Mesendoderm (in vitro differentiated cells): ENCODE results near the gene MORC1.
"Not testable (repeated sequence)": the region's sequence is repeated elsewhere in the genome, so short reads cannot be mapped to it uniquely, and the experiment has no call there.

Source experiments
- DNase-seq: peaks from one replicate; pipeline ENCODE4 v3.0.0; 2013
- H2AK5ac ChIP-seq: 2 replicates; pipeline ENCODE4 v1.6.1; 2013; ENCODE audit warnings: low read length, inconsistent platforms
- H2BK120ac ChIP-seq: 2 replicates; pipeline ENCODE4 v1.6.1; 2013; ENCODE audit warnings: low read depth, mild to moderate bottlenecking, low read length, moderate library complexity, mixed read lengths
- H2BK15ac ChIP-seq: replicated peaks from 2 replicates; pipeline ENCODE4 v1.6.1; 2013; ENCODE audit warnings: low read depth, mild to moderate bottlenecking, moderate library complexity
- H2BK5ac ChIP-seq: 2 replicates; pipeline ENCODE4 v1.6.1; 2013; ENCODE audit warnings: low read length, inconsistent platforms
- H3K18ac ChIP-seq: 2 replicates; pipeline ENCODE4 v1.6.1; 2013; ENCODE audit warnings: mild to moderate bottlenecking, low read length, mixed read lengths
- H3K23ac ChIP-seq: one replicate; pipeline ENCODE4 v1.6.1; 2013; ENCODE audit warnings: low read length
- H3K27ac ChIP-seq: 2 replicates; pipeline ENCODE4 v1.5.1; 2013; ENCODE audit warnings: low read depth, mild to moderate bottlenecking, inconsistent platforms, low read length, moderate library complexity
- H3K27me3 ChIP-seq: 2 replicates; pipeline ENCODE4 v1.6.1; 2013; ENCODE audit warnings: low read length, control low read depth, mild to moderate bottlenecking, inconsistent platforms; ENCODE audit not compliant: insufficient read depth, poor library complexity
- H3K36me3 ChIP-seq: 2 replicates; pipeline ENCODE4 v1.6.1; 2013; ENCODE audit warnings: low read length, inconsistent platforms; ENCODE audit not compliant: control insufficient read depth, insufficient read depth
- H3K4ac ChIP-seq: one replicate; pipeline ENCODE4 v1.6.1; 2013; ENCODE audit warnings: low read depth, mild to moderate bottlenecking, low read length, moderate library complexity
- H3K4me1 ChIP-seq: 2 replicates; pipeline ENCODE4 v1.6.1; 2013; ENCODE audit warnings: low read depth, low read length, inconsistent platforms; ENCODE audit not compliant: control insufficient read depth
- H3K4me2 ChIP-seq: 2 replicates; pipeline ENCODE4 v1.6.1; 2013; ENCODE audit warnings: low read length
- H3K4me3 ChIP-seq: 2 replicates; pipeline ENCODE4 v1.5.1; 2013; ENCODE audit warnings: mild to moderate bottlenecking, low read length
- H3K56ac ChIP-seq: one replicate; pipeline ENCODE4 v1.6.1; 2013; ENCODE audit warnings: low read length
- H3K79me1 ChIP-seq: 2 replicates; pipeline ENCODE4 v1.6.1; 2013; ENCODE audit warnings: low read length, inconsistent platforms
- H3K79me2 ChIP-seq: 2 replicates; pipeline ENCODE4 v1.6.1; 2013; ENCODE audit warnings: mild to moderate bottlenecking, low read length; ENCODE audit not compliant: control insufficient read depth, insufficient read depth
- H3K9ac ChIP-seq: 2 replicates; pipeline ENCODE4 v1.6.1; 2013; ENCODE audit warnings: low read length, inconsistent platforms
- H4K5ac ChIP-seq: one replicate; pipeline ENCODE4 v1.6.1; 2013; ENCODE audit warnings: low read length
- H4K8ac ChIP-seq: one replicate; pipeline ENCODE4 v1.6.1; 2013; ENCODE audit warnings: low read depth, mild to moderate bottlenecking, control low read depth, low read length, moderate library complexity
- WGBS: extraction: QIAGEN DNeasy Blood & Tissue Kit; methylation state at CpG from one replicate; pipeline ENCODE4 v1.1.7; 2013; ENCODE audit warnings: low lambda C conversion rate, missing lambda C conversion rate; ENCODE audit not compliant: insufficient coverage; ENCODE audit errors: extremely low coverage; 5-methylcytosine and 5-hydroxymethylcytosine counted together

MORC1 gene

DNA sequence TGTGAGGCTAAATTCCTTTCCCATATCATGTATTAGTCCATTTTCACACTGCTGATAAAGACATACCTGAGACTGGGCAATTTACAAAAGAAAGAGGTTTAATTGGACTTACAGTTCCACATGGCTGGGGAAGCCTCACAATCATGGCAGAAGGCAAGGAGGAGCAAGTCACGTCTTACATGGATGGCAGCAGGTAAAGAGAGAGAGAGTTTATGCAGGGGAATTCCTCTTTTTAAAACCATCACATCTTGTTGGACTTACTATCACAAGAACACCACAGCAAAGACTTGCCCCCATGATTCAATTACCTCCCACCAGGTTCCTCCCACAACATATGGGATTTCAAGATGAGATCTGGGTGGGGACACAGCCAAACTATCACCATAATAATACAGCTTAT is 37.8 kb downstream of the MORC1 start:
- H3K36me3 ChIP-seq, H2BK5ac ChIP-seq, H4K8ac ChIP-seq, H3K27ac ChIP-seq, H3K27me3 ChIP-seq, H2BK15ac ChIP-seq, H3K4me2 ChIP-seq, DNase-seq, H3K18ac ChIP-seq, H3K4me3 ChIP-seq, H2BK120ac ChIP-seq, H2AK5ac ChIP-seq, H3K4ac ChIP-seq, H3K9ac ChIP-seq, H3K79me1 ChIP-seq, H3K23ac ChIP-seq, H3K56ac ChIP-seq, H4K5ac ChIP-seq, H3K79me2 ChIP-seq, H3K4me1 ChIP-seq: not testable (repeated sequence)
- WGBS, result no CpG with 5 or more reads among the region's 1 CpG

DNA sequence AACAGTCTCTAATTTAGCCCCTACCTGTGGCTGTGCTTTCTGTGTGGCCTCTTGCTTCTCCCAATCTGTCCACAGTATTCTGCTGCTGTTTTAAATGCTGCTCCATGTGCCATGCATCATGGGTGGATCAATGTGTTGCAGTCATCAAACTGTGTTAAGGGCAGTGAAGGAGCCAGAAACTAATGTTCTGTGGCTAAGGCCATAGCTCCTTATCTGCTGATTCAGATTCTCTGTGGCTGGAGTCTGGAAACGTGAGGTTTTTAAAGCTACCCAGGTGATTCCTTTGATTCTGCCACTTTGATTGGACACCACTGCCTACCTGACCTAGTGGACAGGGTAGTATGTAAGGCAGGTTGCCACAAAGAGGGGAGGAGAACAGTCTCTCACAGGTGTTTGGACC is 44.8 kb downstream of the MORC1 start:
- H2BK120ac ChIP-seq, result no peak overlapping the region
- no peak overlapping the region for H4K8ac ChIP-seq
- H3K4ac ChIP-seq, result no peak overlapping the region
- H3K27me3 ChIP-seq, result no peaks in the 10 kb centered on the region
- H3K79me2 ChIP-seq, result no peaks in the 10 kb centered on the region
- no peak overlapping the region for H4K5ac ChIP-seq
- H3K79me1 ChIP-seq, result no peaks in the 10 kb centered on the region
- H2BK15ac ChIP-seq, result no peak overlapping the region
- H3K27ac ChIP-seq, result no peak overlapping the region
- H3K4me2 ChIP-seq, result no peak overlapping the region
- no peak overlapping the region for H3K18ac ChIP-seq
- no peak for DNase-seq
- no peak overlapping the region for H3K56ac ChIP-seq
- H3K4me3 ChIP-seq, result no peak overlapping the region
- H3K9ac ChIP-seq, result no peak overlapping the region
- no peak overlapping the region for H2AK5ac ChIP-seq
- no CpG with 5 or more reads among the region's 1 CpG for WGBS
- no peak overlapping the region for H2BK5ac ChIP-seq
- H3K36me3 ChIP-seq, result no peaks in the 10 kb centered on the region
- H3K23ac ChIP-seq, result no peak overlapping the region
- no peaks in the 10 kb centered on the region for H3K4me1 ChIP-seq

DNA sequence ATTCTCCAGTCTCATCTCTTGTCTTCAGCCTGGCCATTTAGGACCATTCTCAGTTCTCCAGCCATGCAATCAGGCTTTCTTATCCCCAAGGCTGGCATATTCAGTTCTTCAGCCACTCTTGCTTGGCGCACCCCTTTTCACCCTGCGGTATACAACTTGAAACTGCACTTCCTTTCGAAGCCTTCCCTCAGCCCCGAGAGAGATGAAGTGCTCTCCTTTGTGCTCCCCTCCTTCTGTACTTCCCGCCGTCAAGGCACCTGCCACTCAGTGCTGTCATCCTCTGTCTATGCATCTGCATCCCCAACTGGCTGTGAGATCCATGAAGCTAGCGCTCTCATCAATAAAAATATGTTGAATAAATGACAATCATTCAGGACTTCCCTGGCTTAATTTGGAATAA is 45.7 kb downstream of the MORC1 start:
- no peak overlapping the region for H3K4me3 ChIP-seq
- H3K79me2 ChIP-seq, result no peaks in the 10 kb centered on the region
- no peak overlapping the region for H2BK5ac ChIP-seq
- H3K36me3 ChIP-seq, result no peaks in the 10 kb centered on the region
- H3K4me2 ChIP-seq, result no peak overlapping the region
- H2BK120ac ChIP-seq, result no peak overlapping the region
- H4K5ac ChIP-seq, result no peak overlapping the region
- H4K8ac ChIP-seq, result no peak overlapping the region
- H3K4me1 ChIP-seq, result no peaks in the 10 kb centered on the region
- H3K56ac ChIP-seq, result no peak overlapping the region
- WGBS, result no CpG with 5 or more reads among the region's 7 CpGs
- H3K18ac ChIP-seq, result no peak overlapping the region
- H3K27ac ChIP-seq, result no peak overlapping the region
- H3K79me1 ChIP-seq, result no peaks in the 10 kb centered on the region
- no peak overlapping the region for H3K23ac ChIP-seq
- H3K4ac ChIP-seq, result no peak overlapping the region
- H2AK5ac ChIP-seq, result no peak overlapping the region
- H3K27me3 ChIP-seq, result no peaks in the 10 kb centered on the region
- no peak overlapping the region for H3K9ac ChIP-seq
- DNase-seq, result no peak
- no peak overlapping the region for H2BK15ac ChIP-seq

DNA sequence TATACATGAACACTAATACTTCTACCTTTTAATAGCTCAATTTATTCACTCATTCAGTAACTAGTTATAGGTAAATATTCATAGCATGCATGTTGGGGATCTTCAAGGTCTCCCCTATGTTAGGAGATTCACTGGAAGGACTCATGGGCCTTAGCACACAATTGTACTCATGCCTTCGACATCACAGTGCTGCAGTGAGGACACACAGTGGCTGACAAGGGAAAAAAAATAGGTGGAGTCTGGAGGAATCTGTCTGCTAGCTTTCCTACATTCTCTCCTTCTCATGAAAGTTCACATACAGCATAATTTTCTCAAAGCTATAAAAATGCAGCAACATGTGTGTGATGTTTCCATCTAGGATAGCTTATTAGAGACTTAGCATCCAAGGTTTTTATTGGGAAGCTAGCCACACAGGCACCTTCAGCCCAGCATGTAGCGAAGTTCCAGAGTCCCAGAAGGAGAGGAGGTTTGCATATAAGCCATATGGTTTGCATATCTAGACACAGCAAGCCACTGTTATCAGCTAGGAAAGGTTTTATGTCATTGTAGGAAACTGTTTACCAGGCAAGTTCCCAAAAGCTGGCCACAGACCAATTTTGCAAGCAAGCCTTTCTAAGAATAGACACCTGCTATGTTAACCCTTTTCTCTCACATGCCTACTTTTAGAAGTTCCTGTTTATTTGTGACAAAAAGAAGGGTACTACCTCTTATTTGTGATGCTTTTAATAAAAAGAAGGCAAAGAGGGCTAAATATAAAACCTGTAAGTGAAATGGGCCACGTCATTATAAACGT is 46.4 kb downstream of the MORC1 start:
- Histone ChIP-seq H3K4me3 (no peak overlapping the region), H2BK15ac (no peak overlapping the region), H3K9ac (no peak overlapping the region), H3K4me2 (no peak overlapping the region), H2BK120ac (no peak overlapping the region), H4K8ac (no peak overlapping the region), H3K36me3 (no peaks in the 10 kb centered on the region), H3K4me1 (no peaks in the 10 kb centered on the region), H3K27me3 (no peaks in the 10 kb centered on the region), H3K18ac (no peak overlapping the region), H4K5ac (no peak overlapping the region), H3K4ac (no peak overlapping the region), H3K27ac (no peak overlapping the region), H3K23ac (no peak overlapping the region), H2BK5ac (no peak overlapping the region), H3K79me1 (no peaks in the 10 kb centered on the region), H2AK5ac (no peak overlapping the region), H3K56ac (no peak overlapping the region), H3K79me2 (no peaks in the 10 kb centered on the region)
- peak; percentile 14 for DNase-seq
- no CpG with 5 or more reads among the region's 4 CpGs for WGBS

DNA sequence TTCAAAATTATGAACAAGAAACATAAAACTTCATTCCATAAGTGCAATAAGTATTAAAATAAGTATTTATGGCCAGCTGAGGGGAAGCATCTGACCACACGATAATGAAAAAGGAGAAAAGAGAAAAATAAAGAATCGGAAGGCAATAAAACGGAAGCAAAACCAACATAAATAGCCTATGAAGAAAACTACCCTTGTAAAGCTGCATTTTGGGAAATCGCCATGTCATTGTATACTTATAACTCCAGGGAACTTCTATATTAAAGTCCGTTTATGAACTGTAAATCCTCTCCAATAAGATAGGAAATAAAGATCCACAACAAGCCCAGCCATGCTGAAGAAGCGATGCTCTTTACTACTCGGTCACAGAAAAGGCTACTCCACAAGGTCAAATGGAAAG is 47.7 kb downstream of the MORC1 start:
- Histone ChIP-seq H2AK5ac (no peak overlapping the region), H3K4me2 (no peak overlapping the region), H3K36me3 (no peaks in the 10 kb centered on the region), H3K27me3 (no peaks in the 10 kb centered on the region), H3K27ac (no peak overlapping the region), H3K23ac (no peak overlapping the region), H3K18ac (no peak overlapping the region), H3K4me1 (no peaks in the 10 kb centered on the region), H3K9ac (no peak overlapping the region), H3K4me3 (no peak overlapping the region), H3K79me1 (no peaks in the 10 kb centered on the region), H4K8ac (no peak overlapping the region), H4K5ac (no peak overlapping the region), H2BK120ac (no peak overlapping the region), H2BK15ac (no peak overlapping the region), H2BK5ac (no peak overlapping the region), H3K56ac (no peak overlapping the region), H3K79me2 (no peaks in the 10 kb centered on the region), H3K4ac (no peak overlapping the region)
- no peak for DNase-seq
- no CpG with 5 or more reads among the region's 7 CpGs for WGBS

DNA sequence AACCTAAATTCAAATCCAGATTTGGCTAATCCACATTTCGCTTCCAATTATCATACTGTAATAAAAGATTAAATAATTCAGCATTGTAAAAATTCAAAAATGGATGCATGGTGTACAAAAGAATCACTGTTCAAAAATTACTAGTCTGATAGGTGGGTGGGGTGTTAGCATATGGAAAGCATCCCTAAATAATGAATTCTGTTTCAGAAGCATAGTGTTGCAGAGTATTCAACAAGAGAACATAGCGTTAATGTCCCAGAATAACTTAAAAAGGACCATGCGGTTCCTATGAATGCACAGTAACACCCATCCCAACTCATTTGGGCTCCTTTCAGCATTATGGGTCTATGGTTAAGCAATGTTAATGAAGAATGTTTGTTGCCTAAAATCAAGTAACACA is 51.1 kb downstream of the MORC1 start:
- Histone ChIP-seq H4K5ac (no peak overlapping the region), H3K79me2 (no peaks in the 10 kb centered on the region), H3K4ac (no peak overlapping the region), H3K4me3 (no peak overlapping the region), H2BK120ac (no peak overlapping the region), H3K4me2 (no peak overlapping the region), H3K18ac (no peak overlapping the region), H2BK5ac (no peak overlapping the region), H2BK15ac (no peak overlapping the region), H3K56ac (no peak overlapping the region), H3K36me3 (no peaks in the 10 kb centered on the region), H3K9ac (no peak overlapping the region), H2AK5ac (no peak overlapping the region), H3K27me3 (no peaks in the 10 kb centered on the region), H3K27ac (no peak overlapping the region), H4K8ac (no peak overlapping the region), H3K79me1 (no peaks in the 10 kb centered on the region), H3K23ac (no peak overlapping the region), H3K4me1 (no peaks in the 10 kb centered on the region)
- no peak for DNase-seq
- WGBS, result no CpG with 5 or more reads among the region's 3 CpGs
